DOHH2 (cell line): ENCODE measurements around the gene ROCK2.

Experiments
- H3F3A ChIP-seq: fragments of 200-600 bp; sonication (generic), shearing (Covaris generic); 2 replicates; pipeline ENCODE4 v1.6.0; 2016; ENCODE audit warnings: antibody characterized with exemption, mild to moderate bottlenecking; ENCODE audit not compliant: control insufficient read depth, insufficient read depth
- H3K27ac ChIP-seq: fragments of 200-600 bp; sonication (generic); 2 replicates; pipeline ENCODE4 v1.5.1; 2014; ENCODE audit warnings: low read depth, mild to moderate bottlenecking, low read length, moderate library complexity
- H3K27me3 ChIP-seq: fragments of 200-600 bp; sonication (generic); 2 replicates; pipeline ENCODE4 v1.6.1; 2014; ENCODE audit warnings: mild to moderate bottlenecking, low read length, mixed read lengths; ENCODE audit not compliant: control insufficient read depth
- H3K36me3 ChIP-seq: fragments of 200-600 bp; sonication (generic); 2 replicates; pipeline ENCODE4 v1.6.1; 2014; ENCODE audit warnings: mild to moderate bottlenecking, low read length, moderate library complexity, mixed read lengths; ENCODE audit not compliant: control insufficient read depth
- H3K4me1 ChIP-seq: fragments of 200-600 bp; sonication (generic); 2 replicates; pipeline ENCODE4 v1.6.1; 2014; ENCODE audit warnings: mild to moderate bottlenecking, low read length, mixed read lengths; ENCODE audit not compliant: control insufficient read depth
- H3K4me2 ChIP-seq: fragments of 200-600 bp; sonication (generic); 2 replicates; pipeline ENCODE4 v1.6.0; 2014; ENCODE audit warnings: mild to moderate bottlenecking, low read length, moderate library complexity
- H3K4me3 ChIP-seq: fragments of 200-600 bp; sonication (generic); 2 replicates; pipeline ENCODE4 v1.5.1; 2014; ENCODE audit warnings: mild to moderate bottlenecking, low read length, mixed read lengths
- H3K79me2 ChIP-seq: fragments of 200-600 bp; sonication (generic); 2 replicates; pipeline ENCODE4 v1.6.1; 2014; ENCODE audit warnings: mild to moderate bottlenecking, low read length, mixed read lengths; ENCODE audit not compliant: control insufficient read depth
- H3K9me2 ChIP-seq: fragments of 200-600 bp; sonication (generic); replicated peaks from 2 replicates; pipeline ENCODE4 v1.6.1; 2014; ENCODE audit warnings: mild to moderate bottlenecking, low read length, mixed read lengths; ENCODE audit not compliant: control insufficient read depth
- H3K9me3 ChIP-seq: fragments of 200-600 bp; sonication (generic); 2 replicates; pipeline ENCODE4 v1.6.1; 2014; ENCODE audit warnings: antibody characterized with exemption, low read length, mixed read lengths; ENCODE audit not compliant: control insufficient read depth, insufficient read depth
- H4K20me1 ChIP-seq: fragments of 200-600 bp; sonication (generic); 2 replicates; pipeline ENCODE4 v1.6.0; 2014; ENCODE audit warnings: low read depth, mild to moderate bottlenecking, antibody characterized with exemption, low read length, moderate library complexity; ENCODE audit not compliant: control insufficient read depth, insufficient read depth
- EZH2phosphoT487 ChIP-seq: fragments of 200-600 bp; sonication (generic); IDR thresholded peaks from 2 replicates; pipeline ENCODE4 v1.6.1; 2017; ENCODE audit warnings: borderline replicate concordance, mild to moderate bottlenecking, antibody characterized with exemption, low read length, moderate library complexity, mixed read lengths
- TF ChIP-seq, protein P1 (sequence below): fragments of 200-600 bp; sonication (generic); IDR thresholded peaks from one replicate; pipeline ENCODE4 v1.5.1; 2014; ENCODE audit warnings: antibody characterized with exemption, mild to moderate bottlenecking, low read depth, low read length; ENCODE audit not compliant: poor library complexity, severe bottlenecking

The ROCK2 gene

DNA sequence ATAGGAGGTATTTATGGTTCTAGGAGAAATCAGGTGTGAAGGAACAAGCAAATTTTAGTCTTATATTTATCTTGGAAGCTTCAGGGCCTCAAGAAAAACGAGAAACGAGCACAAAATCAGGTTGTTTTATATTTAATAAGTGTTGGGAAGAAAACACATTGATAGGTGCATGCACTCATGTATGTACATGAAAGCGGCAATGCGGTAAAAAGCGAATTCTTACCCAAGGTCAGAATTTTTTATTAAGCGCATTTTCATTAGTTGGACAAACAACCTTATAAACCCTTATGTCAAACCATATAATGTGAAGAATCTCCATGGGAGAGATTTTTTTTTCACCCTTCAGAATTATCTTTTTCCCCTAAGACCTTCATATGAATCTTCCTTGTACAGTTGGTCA is 163.8 kb downstream of the ROCK2 start:
- Histone ChIP-seq H3K36me3 (peaks cover 16% of the 10 kb centered on the region), H3K9me3 (no peaks in the 10 kb centered on the region), H3K27me3 (no peaks in the 10 kb centered on the region), H3K4me3 (no peak overlapping the region), H4K20me1 (no peaks in the 10 kb centered on the region), H3K79me2 (no peaks in the 10 kb centered on the region), H3K4me1 (0 out of 2 replicates have a peak, but pooled peaks cover 3% of the 10 kb centered on the region), H3K27ac (no peak overlapping the region), H3K4me2 (no peak overlapping the region), H3F3A (no peaks in the 10 kb centered on the region), H3K9me2 (no peaks in the 10 kb centered on the region)
- no peak for TF ChIP-seq EZH2phosphoT487
- TF ChIP-seq, protein P1, sequence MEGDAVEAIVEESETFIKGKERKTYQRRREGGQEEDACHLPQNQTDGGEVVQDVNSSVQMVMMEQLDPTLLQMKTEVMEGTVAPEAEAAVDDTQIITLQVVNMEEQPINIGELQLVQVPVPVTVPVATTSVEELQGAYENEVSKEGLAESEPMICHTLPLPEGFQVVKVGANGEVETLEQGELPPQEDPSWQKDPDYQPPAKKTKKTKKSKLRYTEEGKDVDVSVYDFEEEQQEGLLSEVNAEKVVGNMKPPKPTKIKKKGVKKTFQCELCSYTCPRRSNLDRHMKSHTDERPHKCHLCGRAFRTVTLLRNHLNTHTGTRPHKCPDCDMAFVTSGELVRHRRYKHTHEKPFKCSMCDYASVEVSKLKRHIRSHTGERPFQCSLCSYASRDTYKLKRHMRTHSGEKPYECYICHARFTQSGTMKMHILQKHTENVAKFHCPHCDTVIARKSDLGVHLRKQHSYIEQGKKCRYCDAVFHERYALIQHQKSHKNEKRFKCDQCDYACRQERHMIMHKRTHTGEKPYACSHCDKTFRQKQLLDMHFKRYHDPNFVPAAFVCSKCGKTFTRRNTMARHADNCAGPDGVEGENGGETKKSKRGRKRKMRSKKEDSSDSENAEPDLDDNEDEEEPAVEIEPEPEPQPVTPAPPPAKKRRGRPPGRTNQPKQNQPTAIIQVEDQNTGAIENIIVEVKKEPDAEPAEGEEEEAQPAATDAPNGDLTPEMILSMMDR, result no peak

DNA sequence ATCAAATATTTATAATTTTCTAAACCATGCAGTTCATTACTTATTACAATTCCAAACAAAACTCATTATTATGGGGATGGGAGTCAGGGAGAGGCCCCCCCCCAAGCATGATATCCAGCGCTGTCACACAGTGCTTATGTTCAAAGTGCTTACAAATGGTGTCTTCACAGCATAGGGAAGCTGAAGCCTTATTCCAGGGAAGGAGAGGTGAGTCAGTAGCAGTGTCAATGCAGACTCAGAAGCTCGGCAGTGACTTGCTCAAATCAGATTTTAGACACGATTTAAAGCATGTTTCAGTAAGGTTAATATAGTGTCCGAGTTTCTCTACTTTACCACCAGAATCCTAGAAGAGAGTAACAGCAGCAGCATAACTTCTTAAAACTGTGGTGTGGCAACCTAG is 164.5 kb downstream of the ROCK2 start:
- Histone ChIP-seq H3F3A (no peaks in the 10 kb centered on the region), H3K4me1 (peaks cover 10% of the 10 kb centered on the region; the same call in 1 of the 2 replicates), H4K20me1 (no peaks in the 10 kb centered on the region), H3K4me2 (no peak overlapping the region), H3K36me3 (peaks cover 16% of the 10 kb centered on the region), H3K4me3 (no peak overlapping the region), H3K9me3 (no peaks in the 10 kb centered on the region), H3K27me3 (no peaks in the 10 kb centered on the region), H3K9me2 (no peaks in the 10 kb centered on the region), H3K79me2 (no peaks in the 10 kb centered on the region), H3K27ac (no peak overlapping the region)
- TF ChIP-seq, protein P1, result no peak
- no peak for TF ChIP-seq EZH2phosphoT487

DNA sequence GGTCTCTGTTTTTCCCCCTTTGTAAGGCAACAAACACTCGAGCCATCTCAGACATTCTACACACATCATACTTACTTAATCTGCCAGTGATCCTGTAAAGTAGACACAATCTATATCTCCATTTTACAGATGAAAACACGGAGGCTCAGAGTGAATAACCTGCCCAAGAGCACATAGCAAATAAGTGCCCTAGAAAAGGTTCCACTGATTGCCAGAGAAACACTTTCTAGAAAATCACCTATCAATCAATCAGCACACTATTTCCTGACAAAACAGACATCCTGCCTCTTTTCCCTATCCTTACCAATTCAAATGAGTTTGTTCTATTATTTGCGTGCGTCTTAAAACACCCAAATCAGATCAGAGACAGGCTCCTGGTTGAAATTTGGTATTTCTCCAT is 165.2 kb downstream of the ROCK2 start:
- Histone ChIP-seq H3F3A (no peaks in the 10 kb centered on the region), H3K4me2 (no peak overlapping the region), H3K9me3 (no peaks in the 10 kb centered on the region), H3K4me1 (peaks cover 10% of the 10 kb centered on the region; the same call in 1 of the 2 replicates), H3K27me3 (no peaks in the 10 kb centered on the region), H4K20me1 (no peaks in the 10 kb centered on the region), H3K9me2 (no peaks in the 10 kb centered on the region), H3K4me3 (no peak overlapping the region), H3K27ac (no peak overlapping the region), H3K36me3 (peaks cover 16% of the 10 kb centered on the region), H3K79me2 (no peaks in the 10 kb centered on the region)
- TF ChIP-seq, protein P1, result no peak
- TF ChIP-seq EZH2phosphoT487, result no peak
